HCT116 (cell line): Measurements from ENCODE around the gene ENPEP. TPM values are rescaled to one million over a fixed set of nuclear protein-coding genes. Genes with fewer than 3 reads are reported as not detected.

ENCODE experiments used
- ATAC-seq: fragments of 200-7000 bp; cut with Tn5 transposase; 2 replicates; pipeline ENCODE4 v1.9.1; 2020; ENCODE audit warnings: mild to moderate bottlenecking, moderate library complexity
- BruUV-seq: library from RNA; stranded (reverse); fragments of 400-500 nt; replicated peaks from 2 replicates; lab custom pipeline; 2021; lab: Mats Ljungman, UMichigan
- CTCF ChIA-PET: fragments of 300-600 bp; sonication (Branson Sonifier 250); formaldehyde crosslinking; loops from one replicate; lab custom pipeline; 2021; ENCODE audit warnings: antibody characterized with exemption; lab: Charles Lee
- POLR2A ChIA-PET: fragments of 300-600, 350-600 bp; sonication (Branson Sonifier 250); formaldehyde crosslinking; loops from one replicate; lab custom pipeline; 2021; ENCODE audit warnings: antibody characterized with exemption; lab: Charles Lee
- RAD21 ChIA-PET, 2 experiments: fragments of 300-600 bp; sonication (Branson Sonifier 250); formaldehyde crosslinking; loops; one replicate each; lab custom pipeline; 2023; ENCODE audit warnings: low total read pairs in 2 of 2; ENCODE audit not compliant: uncharacterized antibody in 2 of 2, unreplicated experiment in 2 of 2, low non-redundant PET in 1 of 2; lab: Charles Lee
- DNase-seq: peaks from one replicate; pipeline ENCODE4 v3.0.0-alpha.2; 2010; ENCODE audit warnings: low read depth, low spot score
- H2AFZ ChIP-seq: fragments of 200-600 bp; shearing (Covaris generic), sonication (generic); 2 replicates; pipeline ENCODE4 v1.6.1; 2017; ENCODE audit warnings: low read depth, mixed run types, mixed read lengths, antibody characterized with exemption, low read length; ENCODE audit not compliant: poor library complexity, severe bottlenecking
- H3K27ac ChIP-seq: 2 replicates; pipeline ENCODE4 v1.5.1; 2012; ENCODE audit warnings: low read depth, low read length
- H3K27me3 ChIP-seq: fragments of 200-600 bp; sonication (generic); 2 replicates; pipeline ENCODE4 v1.6.1; 2016; ENCODE audit warnings: mixed run types, low read length, mixed read lengths; ENCODE audit not compliant: insufficient read depth
- H3K36me3 ChIP-seq, 2 experiments: fragments of 200-500 bp in 1 of 2; fragments of 200-600 bp in 1 of 2; sonication (Bioruptor generic) in 1 of 2; sonication (generic) in 1 of 2; 2 replicates each; pipeline versions ENCODE4 v1.5.1 to v1.6.1; 2014 to 2016; ENCODE audit warnings: low read length in 2 of 2, inconsistent platforms in 1 of 2, mixed read lengths in 1 of 2, mixed run types in 1 of 2; ENCODE audit not compliant: insufficient read depth in 2 of 2, control insufficient read depth in 1 of 2
- H3K4me1 ChIP-seq, 2 experiments: fragments of 200-600 bp in 1 of 2; sonication (generic) in 1 of 2; 2 replicates each; pipeline versions ENCODE4 v1.5.1 to v1.6.1; 2012 to 2017; ENCODE audit warnings: low read length in 2 of 2, inconsistent platforms in 1 of 2, mild to moderate bottlenecking in 1 of 2, mixed read lengths in 1 of 2, mixed run types in 1 of 2, moderate library complexity in 1 of 2; ENCODE audit not compliant: insufficient read depth in 2 of 2, control insufficient read depth in 1 of 2
- H3K4me2 ChIP-seq: fragments of 200-600 bp; sonication (generic); 2 replicates; pipeline ENCODE4 v1.6.1; 2017; ENCODE audit warnings: mixed run types, low read length, mixed read lengths
- H3K4me3 ChIP-seq, 2 experiments: fragments of 200-600 bp in 1 of 2; sonication (generic) in 1 of 2; replicated peaks in 1 of 2; 2 replicates each; pipeline ENCODE4 v1.5.1; 2011 to 2016; ENCODE audit warnings: low read length in 2 of 2, control low read depth in 1 of 2, low read depth in 1 of 2, mild to moderate bottlenecking in 1 of 2, mixed read lengths in 1 of 2, mixed run types in 1 of 2
- H3K79me2 ChIP-seq: fragments of 200-600 bp; sonication (generic); 2 replicates; pipeline ENCODE4 v1.6.1; 2017; ENCODE audit warnings: mild to moderate bottlenecking, mixed run types, low read length, moderate library complexity, mixed read lengths; ENCODE audit not compliant: insufficient read depth
- H3K9ac ChIP-seq: fragments of 200-600 bp; sonication (generic); 2 replicates; pipeline ENCODE4 v1.6.1; 2016; ENCODE audit warnings: low read length, mixed read lengths
- H3K9me2 ChIP-seq: fragments of 200-600 bp; sonication (generic), shearing (Covaris generic); 2 replicates; pipeline ENCODE4 v1.6.1; 2017; ENCODE audit warnings: mixed run types, mild to moderate bottlenecking, moderate library complexity; ENCODE audit not compliant: insufficient read depth
- H3K9me3 ChIP-seq, 2 experiments: fragments of 200-500 bp in 1 of 2; fragments of 200-600 bp in 1 of 2; sonication (Bioruptor generic) in 1 of 2; sonication (generic) in 1 of 2; 2 replicates each; pipeline ENCODE4 v1.6.1; 2014 to 2017; ENCODE audit warnings: low read length in 2 of 2, mixed read lengths in 2 of 2, inconsistent platforms in 1 of 2, low read depth in 1 of 2, mild to moderate bottlenecking in 1 of 2, mixed run types in 1 of 2, moderate library complexity in 1 of 2; ENCODE audit not compliant: control insufficient read depth in 1 of 2, insufficient read depth in 1 of 2
- H4K20me1 ChIP-seq: fragments of 200-600 bp; sonication (generic), shearing (Covaris generic); 2 replicates; pipeline ENCODE4 v1.6.1; 2017; ENCODE audit warnings: mixed run types, mild to moderate bottlenecking, moderate library complexity; ENCODE audit not compliant: insufficient read depth
- CBX3 ChIP-seq: IDR thresholded peaks from 2 replicates; pipeline ENCODE4 v1.6.1; 2012; ENCODE audit warnings: low read depth
- CEBPB ChIP-seq: IDR thresholded peaks from 2 replicates; pipeline ENCODE4 v1.6.1; 2012; ENCODE audit warnings: low read depth
- EGR1 ChIP-seq: IDR thresholded peaks from 2 replicates; pipeline ENCODE4 v1.6.1; 2012; ENCODE audit warnings: low read depth
- ELF1 ChIP-seq: IDR thresholded peaks from 2 replicates; pipeline ENCODE4 v1.6.1; 2012; ENCODE audit warnings: low read depth, borderline replicate concordance
- EZH2 ChIP-seq: fragments of 200-600 bp; sonication (generic); IDR thresholded peaks from 2 replicates; pipeline ENCODE4 v1.6.1; 2017; ENCODE audit warnings: antibody characterized with exemption, mixed run types
- EZH2phosphoT487 ChIP-seq: fragments of 200-600 bp; IDR thresholded peaks from 2 replicates; pipeline ENCODE4 v1.6.1; 2018; ENCODE audit warnings: antibody characterized with exemption, borderline replicate concordance
- FOSL1 ChIP-seq: IDR thresholded peaks from 2 replicates; pipeline ENCODE4 v1.6.1; 2012; ENCODE audit warnings: low read depth
- JUND ChIP-seq: IDR thresholded peaks from 2 replicates; pipeline ENCODE4 v1.6.1; 2012
- POLR2AphosphoS5 ChIP-seq: IDR thresholded peaks from 2 replicates; pipeline ENCODE4 v1.6.1; 2011; ENCODE audit warnings: mild to moderate bottlenecking, low read depth, low read length, moderate library complexity
- SIN3A ChIP-seq: IDR thresholded peaks from 2 replicates; pipeline ENCODE4 v1.6.1; 2012; ENCODE audit warnings: low read depth
- TCF7L2 ChIP-seq: IDR thresholded peaks from 2 replicates; pipeline ENCODE4 v1.7.0; 2011; ENCODE audit warnings: borderline replicate concordance, inconsistent platforms; ENCODE audit not compliant: insufficient read depth, insufficient read length; ENCODE audit errors: extremely low read depth
- intact Hi-C: fragments of 100-400 bp; cut with micrococcal nuclease; formaldehyde crosslinking; loops from 2 replicates; pipeline ENCODE4 v1.10.0; 2022
- total RNA-seq: library from RNA; stranded (reverse); gene quantifications from one replicate; pipeline ENCODE4 v1.2.1, GENCODE V29; 2021; ENCODE audit not compliant: unreplicated experiment
- TF ChIP-seq, protein P1 (sequence below): IDR thresholded peaks from 2 replicates; pipeline ENCODE4 v1.6.1; 2012
- TF ChIP-seq, protein P2 (sequence below): IDR thresholded peaks from 2 replicates; pipeline ENCODE4 v1.6.1; 2012

The ENPEP gene
- total RNA-seq, 1 experiment from 2014 or later, result 4.5 TPM

DNA sequence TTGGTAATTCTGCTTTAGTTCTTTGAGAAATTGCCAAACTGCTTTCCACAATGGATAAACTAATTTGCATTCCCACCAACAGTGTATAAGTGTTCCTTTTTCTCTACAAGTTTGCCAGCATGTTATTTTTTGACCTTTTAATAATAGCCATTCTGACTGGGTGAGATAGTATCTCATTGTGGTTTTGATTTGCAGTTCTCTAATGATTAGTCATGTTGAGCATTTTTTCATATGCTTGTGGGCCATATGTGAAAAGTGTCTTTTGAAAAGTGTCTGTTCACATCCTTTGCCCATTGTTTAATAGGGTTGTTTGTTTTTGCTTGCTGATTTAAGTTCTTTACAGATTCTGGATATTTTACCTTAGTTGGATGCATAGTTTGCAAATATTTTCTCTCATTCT is 25.9 kb downstream of the ENPEP start:
- TF ChIP-seq, protein P1, sequence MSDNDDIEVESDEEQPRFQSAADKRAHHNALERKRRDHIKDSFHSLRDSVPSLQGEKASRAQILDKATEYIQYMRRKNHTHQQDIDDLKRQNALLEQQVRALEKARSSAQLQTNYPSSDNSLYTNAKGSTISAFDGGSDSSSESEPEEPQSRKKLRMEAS, result no peak
- TF ChIP-seq CEBPB, result no peak
- TF ChIP-seq POLR2AphosphoS5, result no peak
- no peak for TF ChIP-seq EZH2phosphoT487
- no peak for TF ChIP-seq TCF7L2
- no peak for TF ChIP-seq SIN3A
- TF ChIP-seq ELF1, result no peak
- TF ChIP-seq, protein P2, sequence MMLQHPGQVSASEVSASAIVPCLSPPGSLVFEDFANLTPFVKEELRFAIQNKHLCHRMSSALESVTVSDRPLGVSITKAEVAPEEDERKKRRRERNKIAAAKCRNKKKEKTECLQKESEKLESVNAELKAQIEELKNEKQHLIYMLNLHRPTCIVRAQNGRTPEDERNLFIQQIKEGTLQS, result no peak
- TF ChIP-seq EGR1, result no peak
- no peak for TF ChIP-seq JUND
- no peak for TF ChIP-seq FOSL1
- TF ChIP-seq EZH2, result no peak
- no peak for TF ChIP-seq CBX3
- no peak for DNase-seq
- intact Hi-C loops, result no loop called here
- Histone ChIP-seq H3K4me3 (no peak overlapping the region), H3K9me2 (no peaks in the 10 kb centered on the region), H4K20me1 (no peaks in the 10 kb centered on the region), H3K9me3 (no peaks in the 10 kb centered on the region), H3K27me3 (no peaks in the 10 kb centered on the region), H3K27ac (no peak overlapping the region), H3K4me2 (no peak overlapping the region), H2AFZ (no peak overlapping the region), H3K4me1 (no peaks in the 10 kb centered on the region), H3K79me2 (no peaks in the 10 kb centered on the region), H3K9ac (no peak overlapping the region), H3K36me3 (no peaks in the 10 kb centered on the region)
- BruUV-seq, result no TSS peak
- ChIA-PET CTCF (no interaction called here), POLR2A (no interaction called here), RAD21 (no interaction called here)
- ATAC-seq, result no peak
